MM.1S (cell line): ENCODE data around the gene THSD7B.

Experiments used
- EZH2 ChIP-seq: fragments of 300-600 bp; sonication (generic); optimal IDR thresholded peaks from 2 replicates; pipeline ENCODE3; 2017; ENCODE audit warnings: low read depth, mild to moderate bottlenecking, antibody characterized with exemption, low read length, mixed read lengths
- TF ChIP-seq, protein P1 (sequence below): fragments of 300-600 bp; sonication (generic); IDR thresholded peaks from 2 replicates; pipeline ENCODE4 v1.5.1; 2016; ENCODE audit warnings: antibody characterized with exemption, low read length, mixed read lengths

DNA sequence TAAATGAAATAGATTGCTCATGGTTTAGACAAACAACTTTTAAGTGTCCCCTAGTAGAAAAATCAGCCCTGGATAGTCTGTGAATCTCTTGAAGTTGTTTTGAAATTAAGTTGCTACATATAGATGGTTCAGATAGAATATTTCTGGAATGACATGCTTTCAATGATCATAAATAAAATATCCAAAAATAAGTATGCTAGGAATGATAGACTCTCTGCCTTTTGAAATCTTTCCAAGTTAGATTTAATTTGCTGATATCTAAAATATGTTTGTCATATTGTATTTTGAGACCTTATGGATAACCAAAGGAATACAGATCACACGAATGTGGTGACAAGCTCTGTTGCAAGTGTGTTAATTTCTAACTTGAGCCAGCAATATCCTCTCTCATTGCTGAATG, 488.7 kb downstream of the THSD7B start:
- TF ChIP-seq, protein P1, sequence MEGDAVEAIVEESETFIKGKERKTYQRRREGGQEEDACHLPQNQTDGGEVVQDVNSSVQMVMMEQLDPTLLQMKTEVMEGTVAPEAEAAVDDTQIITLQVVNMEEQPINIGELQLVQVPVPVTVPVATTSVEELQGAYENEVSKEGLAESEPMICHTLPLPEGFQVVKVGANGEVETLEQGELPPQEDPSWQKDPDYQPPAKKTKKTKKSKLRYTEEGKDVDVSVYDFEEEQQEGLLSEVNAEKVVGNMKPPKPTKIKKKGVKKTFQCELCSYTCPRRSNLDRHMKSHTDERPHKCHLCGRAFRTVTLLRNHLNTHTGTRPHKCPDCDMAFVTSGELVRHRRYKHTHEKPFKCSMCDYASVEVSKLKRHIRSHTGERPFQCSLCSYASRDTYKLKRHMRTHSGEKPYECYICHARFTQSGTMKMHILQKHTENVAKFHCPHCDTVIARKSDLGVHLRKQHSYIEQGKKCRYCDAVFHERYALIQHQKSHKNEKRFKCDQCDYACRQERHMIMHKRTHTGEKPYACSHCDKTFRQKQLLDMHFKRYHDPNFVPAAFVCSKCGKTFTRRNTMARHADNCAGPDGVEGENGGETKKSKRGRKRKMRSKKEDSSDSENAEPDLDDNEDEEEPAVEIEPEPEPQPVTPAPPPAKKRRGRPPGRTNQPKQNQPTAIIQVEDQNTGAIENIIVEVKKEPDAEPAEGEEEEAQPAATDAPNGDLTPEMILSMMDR = no peak
- no peak for TF ChIP-seq EZH2
